ENCODE data around the gene HOXD4.

Gene HOXD4

DNA sequence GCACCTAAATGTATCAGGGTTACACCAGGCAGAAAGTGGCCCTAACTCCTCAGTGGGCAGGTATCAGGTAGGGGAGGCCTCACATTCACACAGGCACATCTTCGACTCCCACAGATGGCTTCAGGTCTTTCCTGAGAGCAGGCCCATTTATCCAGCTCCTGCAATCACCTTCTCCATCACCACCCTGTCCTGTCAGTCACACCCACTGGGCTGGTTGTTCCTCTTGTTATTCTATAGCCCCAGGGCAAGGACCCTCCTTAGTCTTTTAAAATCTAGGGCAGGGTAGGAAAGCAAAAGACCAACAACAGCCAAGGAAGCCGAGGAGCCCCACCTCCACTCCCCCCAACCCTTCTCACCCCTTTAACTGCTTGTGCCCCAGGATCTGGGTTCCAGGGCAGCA lies 9.1 kb upstream of the HOXD4 start:
- no peak for DNase-seq

DNA sequence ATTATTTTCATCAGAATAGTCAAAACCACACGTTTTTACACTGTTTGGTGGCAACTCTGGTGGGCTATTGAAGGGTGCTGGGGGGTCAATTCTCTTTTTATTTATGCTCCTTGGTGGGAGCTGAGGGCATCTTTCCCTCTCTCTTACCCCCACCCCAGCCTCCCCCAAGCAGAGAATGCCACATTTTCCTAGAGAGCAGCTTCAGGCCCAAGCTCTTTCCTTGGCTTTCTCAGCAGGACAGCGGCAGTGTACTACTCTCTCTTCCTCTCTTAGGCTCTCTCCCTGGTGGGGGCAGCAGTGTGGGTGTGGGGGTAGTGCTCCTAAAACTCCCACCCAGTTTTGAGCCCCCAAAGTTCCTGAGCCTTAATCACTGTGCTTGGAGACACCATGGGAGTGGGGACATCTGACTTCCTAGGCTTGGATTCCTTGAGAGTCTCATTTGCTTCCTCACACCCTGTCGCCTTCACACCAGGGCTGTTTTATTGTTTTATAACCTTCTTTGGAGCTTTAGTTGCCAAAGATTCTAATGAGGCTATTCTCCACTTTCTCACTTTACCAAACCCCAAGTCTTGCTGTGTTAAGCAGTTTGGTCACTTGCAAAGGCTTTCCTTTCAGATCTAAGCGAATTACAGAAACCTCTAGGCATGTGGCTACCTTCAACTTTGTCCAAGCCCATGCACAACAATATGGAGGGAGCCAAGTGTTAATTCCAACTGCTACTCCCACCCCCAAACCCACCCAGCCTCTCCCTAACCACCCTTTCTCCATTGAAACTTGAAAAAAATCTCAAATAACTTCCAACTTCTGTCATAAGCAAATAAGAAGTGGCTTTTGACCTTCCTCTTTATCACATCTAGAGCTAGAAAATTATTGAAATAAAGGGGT lies 6.0 kb upstream of the HOXD4 start:
- no peak for DNase-seq

DNA sequence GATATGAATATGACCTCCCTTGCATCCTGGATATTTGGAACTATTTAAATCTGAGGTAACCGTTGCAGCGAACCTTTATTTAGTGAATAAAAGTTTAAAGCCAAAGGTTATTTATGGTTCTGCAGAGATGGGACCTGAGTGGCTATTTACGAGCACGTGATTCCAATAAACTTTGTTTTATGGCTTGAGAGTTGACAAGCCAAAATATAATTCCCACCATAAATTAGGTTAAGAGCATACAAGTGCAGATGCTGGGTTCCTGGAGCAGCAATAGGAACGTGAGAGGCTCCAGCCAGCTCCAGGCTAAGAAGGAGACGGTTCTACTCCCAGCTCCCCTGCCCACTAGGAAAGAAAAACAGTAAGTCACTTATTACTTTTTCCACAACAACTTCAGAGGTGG lies 5.2 kb upstream of the HOXD4 start:
- no peak for DNase-seq

DNA sequence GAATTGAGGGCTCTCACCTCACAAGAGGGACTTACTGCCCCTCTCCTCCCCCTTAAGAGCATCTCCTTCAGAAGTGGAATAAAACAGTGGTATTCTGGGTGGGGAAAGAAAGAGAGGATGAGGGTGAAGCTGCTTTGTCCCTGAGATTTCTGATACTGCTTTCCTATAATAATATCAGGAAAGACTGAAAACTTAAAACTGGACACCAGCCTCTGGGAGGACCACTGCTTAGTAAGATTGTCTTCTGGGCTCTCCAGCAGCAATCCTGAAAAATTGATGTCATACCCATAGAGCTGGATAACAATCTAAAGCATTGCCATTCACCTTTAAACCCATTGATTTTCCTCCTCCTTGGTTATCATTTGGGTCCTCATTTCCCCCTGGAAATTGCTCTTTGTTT lies 4.7 kb upstream of the HOXD4 start:
- no peak for DNase-seq

DNA sequence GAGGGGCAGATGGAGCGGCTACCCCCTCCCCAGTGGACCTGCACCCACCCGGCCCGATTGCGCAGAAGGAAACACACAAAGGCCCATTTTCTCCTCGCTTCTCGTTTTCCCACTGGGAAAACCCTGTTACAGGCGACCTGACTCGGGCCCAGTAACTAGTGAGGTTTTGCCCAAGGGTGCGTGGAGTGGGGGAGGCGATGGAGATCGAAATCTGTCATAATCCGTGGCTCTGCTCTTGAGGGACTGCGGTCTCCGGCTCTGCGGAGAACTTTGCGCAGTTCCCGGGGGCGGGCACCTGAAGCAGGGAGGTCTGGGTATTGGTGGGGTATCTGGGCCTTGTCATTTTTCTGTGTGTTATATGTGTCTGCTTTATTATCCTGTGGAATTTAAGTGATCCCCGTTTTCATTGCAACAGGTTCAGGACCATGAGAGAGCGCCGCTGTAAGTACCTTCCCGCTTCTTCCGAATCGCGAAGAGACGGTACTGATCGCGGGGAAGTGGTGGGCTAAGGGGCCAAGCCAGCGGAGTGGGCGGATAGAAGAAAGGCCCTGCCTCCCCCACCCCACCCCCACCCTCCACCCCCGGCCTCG lies 4.0 kb upstream of the HOXD4 start:
- DNase-seq = no peak

DNA sequence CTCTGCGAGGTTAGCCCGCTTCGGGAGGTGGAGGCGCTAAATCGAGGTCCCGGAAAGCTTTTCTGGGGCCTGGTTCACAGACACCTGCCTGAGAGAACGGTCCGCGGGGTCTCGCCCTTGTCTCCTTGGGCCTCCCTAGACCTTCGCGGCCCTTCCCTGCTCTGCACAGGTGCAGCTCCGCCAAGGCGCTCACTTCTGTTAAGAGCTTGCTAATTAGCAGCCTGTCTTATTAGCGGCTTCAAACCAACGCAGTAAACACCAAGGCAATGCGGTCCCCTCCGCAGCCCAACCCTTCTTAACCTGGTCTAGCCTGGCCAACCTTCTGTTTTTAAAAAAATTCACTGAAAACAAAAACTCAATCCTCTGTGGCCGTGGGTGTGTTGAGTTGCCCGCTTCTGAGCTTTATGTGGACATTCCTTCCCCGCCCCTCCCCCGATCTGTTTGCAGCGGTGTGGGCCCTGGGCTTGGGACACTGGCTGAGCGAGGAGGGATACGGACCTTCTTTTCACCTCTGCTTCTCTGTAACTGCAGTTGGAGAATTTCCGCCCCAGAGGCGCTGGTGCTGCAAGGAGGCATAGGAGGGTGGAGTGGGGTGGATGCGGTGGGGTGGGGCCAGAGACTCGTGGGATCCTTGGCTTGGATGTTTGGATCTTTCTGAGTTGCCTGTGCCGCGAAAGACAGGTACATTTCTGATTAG lies 3.4 kb upstream of the HOXD4 start:
- DNase-seq = no peak

DNA sequence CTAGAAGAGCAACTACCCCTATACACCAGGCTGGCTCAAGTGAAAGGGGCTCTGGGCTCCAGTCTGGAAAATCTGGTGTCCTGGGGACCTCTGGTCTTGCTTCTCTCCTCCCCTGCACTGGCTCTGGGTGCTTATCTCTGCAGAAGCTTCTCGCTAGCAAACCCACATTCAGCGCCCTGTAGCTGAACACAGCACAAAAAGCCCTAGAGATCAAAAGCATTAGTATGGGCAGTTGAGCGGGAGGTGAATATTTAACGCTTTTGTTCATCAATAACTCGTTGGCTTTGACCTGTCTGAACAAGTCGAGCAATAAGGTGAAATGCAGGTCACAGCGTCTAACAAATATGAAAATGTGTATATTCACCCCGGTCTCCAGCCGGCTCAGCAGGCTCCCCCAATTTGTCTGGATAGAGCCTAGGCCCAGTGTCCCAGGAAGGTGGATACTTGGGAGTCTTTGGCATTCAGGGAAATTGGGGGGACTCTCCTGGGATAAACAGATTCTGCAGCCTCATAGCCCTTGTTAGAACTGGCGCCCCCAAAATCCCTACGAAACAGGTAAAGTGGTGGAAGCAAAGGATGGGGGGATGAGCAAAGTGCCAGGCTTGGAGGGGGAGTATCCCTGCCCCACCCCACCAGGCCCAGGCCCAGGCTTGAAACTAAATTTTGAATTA lies 2.5 kb upstream of the HOXD4 start:
- DNase-seq = no peak

DNA sequence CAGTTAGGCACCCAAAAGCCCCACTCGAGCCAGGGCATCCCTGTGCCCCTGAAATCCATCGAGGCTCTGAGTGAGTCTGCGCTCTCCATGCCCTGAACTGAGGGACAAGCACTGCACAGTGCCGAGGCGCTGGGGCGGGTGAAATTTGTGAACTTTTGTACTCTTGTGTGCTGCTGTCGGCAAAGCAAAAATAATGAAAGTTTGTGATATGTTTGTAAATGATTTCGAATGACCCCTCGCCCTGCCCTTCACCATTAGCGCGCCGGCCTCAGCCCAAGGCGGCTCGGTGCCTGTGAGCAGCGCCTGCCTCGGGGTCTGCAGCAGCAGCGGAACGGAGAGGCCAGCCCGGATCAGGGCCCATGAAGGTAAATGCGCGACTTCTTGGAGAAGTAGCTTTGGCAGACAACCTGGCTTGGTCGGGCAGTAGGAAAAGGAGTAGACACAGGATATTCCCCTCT lies 1.8 kb upstream of the HOXD4 start:
- DNase-seq = no peak

DNA sequence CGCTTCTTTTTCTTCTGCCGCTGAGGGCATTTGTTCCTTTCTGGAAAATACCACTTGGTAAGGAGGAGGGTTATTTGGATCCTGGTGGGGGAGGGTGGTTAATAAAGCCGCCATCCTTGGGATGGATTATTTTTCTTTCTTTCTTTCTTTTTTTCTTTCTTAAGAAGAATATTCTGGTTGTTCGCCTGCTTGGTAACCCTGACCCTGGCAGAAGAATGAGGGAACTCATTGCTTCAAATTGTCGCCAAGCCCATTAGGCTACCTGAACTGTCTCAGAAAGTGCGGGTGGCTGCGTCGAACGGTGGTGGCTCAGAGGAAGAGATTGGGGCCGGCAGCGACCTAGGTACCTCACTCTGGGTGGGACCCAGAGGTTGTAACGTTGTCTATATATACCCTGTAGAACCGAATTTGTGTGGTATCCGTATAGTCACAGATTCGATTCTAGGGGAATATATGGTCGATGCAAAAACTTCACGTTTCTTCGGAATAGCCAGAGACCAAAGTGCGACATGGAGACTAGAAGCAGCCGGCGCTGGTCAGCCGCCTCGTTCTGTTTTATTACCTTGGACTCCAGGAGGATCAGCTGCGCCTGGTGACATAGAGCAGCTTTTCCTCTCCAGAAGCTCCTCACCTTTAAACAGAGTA lies 1.3 kb upstream of the HOXD4 start:
- no peak for DNase-seq

DNA sequence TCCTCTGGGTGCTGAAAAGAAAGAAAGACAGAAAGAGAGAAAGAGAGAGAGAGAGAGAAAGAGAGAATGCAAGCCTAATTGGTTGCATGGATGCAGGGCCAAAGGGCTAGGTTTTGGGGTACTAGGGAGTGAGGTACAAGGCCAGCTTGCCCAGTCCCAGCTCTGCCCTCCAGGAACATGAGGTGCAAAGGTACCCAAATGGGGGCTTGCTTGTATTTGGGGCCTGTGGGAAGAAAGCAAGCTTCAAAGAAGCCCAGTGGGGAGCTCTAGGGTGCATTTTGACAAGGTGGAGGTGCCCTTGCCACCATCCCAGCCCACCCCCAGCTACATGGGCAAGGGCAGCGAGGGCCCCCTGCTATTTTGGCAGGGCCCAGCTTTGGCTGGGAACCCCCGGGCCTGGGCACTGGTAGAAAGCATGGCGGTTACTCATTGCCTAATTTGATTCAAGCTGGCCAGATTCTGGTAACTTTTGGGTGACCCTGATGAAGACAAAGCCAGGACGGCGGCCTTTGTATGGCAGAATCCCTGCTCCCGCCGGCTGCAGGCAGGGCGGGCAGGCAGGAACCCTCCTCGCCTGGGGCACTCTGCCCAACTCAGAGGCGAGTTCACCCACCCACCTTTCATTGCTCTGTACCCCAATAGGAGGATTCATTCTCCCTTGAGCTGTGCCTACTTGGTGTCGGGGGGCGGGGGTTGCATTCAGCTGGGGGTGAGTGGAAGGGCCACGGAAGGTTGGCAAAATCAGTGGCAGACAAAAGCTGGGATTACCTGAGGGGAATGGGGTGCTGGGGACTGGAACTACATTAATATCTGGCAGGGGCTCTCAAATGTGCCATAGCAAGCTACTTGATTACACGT lies 537 bp upstream of the HOXD4 start:
- no peak for DNase-seq

DNA sequence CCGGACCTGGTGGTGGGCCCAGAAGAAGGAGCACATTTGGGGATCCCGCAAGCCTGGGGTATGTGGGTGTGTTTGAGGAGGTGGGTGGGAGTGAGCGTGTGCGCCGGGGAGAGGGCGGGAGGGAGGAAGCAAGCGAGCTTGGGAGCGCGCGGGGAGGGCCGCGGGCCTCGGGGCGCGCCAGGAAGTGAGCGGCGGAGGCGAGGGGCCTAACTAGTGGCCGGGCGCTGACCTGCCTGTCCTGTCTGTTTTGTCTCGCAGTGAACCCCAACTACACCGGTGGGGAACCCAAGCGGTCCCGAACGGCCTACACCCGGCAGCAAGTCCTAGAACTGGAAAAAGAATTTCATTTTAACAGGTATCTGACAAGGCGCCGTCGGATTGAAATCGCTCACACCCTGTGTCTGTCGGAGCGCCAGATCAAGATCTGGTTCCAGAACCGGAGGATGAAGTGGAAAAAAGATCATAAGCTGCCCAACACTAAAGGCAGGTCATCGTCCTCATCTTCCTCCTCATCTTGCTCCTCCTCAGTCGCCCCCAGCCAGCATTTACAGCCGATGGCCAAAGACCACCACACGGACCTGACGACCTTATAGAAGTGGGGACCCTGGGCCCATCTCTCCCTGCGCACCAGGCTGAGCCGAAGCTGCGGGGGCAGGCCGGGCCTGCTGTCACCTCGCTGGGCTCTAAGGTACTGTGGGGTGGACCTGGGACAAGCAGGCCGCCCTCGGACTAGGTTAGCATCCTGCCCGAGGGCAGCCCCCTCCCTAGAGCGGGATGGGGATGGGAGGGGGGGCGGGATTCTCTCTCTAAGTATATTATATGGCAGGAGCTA lies 1.2 kb downstream of the HOXD4 start:
- DNase-seq = no peak

DNA sequence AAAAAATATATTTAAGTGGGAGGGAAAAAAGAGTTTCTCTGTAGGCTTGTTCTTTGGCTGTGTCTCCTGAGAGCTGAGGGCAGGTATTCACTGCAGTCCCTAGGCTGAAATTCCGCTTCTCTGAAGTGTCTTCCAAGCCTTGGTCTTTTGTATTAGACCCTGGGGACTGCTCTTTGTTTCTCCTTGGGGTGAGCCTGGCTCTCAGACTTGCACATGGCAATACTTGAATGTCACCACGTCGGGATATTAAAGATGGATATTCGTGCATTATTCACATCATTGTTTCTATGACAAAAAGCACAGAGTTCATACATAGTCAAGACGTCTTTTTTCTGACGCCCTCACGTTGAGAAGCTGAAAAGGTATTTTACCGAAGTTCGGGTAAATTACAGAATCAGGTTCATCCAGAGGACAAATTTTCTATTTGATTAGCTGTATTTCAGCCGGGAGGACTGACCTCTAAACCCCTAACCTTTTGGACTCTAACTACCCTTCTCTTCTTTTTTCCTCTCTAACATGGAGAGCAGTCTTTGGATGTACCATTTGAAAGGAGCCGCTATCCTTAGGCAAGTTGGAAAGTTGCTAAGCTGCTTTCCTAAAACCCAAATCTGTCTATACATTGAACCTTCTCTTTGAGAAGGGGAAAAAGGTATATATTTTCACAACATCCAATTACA lies 3.4 kb downstream of the HOXD4 start:
- no peak for DNase-seq

DNA sequence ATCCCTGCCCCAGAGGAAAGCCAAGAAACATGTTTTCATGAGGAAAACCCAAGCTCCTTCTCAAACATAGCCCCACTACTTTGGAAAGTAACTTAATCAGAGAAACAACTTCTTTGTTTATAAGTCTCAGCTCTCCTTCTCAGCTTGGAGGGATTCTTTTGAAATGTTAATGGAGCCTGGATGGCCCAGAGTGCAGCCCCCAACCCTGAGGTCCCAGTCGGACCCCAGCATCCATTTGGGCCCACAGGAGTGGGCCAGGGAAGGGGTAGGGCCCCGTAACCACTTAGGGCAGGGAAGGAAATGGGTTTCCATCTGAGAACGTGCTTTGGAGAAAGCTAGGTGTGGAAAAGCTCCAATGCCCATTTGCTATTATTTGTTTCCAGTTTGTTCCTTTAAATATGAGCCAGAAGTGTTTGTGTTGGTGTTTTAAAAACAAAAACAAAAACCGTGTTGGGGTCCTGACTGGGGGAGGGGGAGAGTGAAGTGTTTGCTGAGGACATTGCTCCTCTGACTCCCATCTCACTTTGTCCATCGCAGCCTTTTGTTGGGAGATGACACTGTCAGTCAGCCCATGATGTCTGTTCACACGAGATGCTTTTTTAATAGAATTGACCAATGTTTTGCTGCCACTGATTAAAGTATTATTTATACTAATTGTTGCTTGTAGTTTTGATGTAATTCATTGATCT lies 4.2 kb downstream of the HOXD4 start:
- DNase-seq = no peak

DNA sequence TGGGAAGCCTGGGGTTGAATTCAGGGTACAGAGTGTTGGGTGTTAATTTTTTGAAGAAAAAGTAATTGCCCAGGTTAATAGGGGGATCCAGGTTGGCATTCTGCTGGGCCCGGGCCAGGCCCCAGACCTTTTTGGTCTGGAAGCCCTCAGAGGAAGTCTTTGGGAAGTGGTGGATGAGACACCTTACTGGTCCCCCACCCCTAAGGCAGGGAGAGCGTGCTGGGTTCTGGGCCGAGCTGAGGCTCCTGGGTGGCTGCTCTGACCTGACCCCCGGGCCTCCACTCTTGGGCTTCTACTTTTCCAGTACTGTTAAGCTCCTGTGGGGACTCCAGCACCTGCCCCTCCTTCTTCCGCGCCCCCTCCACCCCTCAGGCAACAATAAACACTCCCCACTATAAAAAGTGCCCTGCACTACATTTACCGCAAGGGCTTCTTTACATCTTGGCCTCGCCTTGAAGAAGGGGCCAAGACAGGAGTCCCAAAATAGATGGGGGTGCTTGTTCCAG lies 5.0 kb downstream of the HOXD4 start:
- no peak for DNase-seq

DNA sequence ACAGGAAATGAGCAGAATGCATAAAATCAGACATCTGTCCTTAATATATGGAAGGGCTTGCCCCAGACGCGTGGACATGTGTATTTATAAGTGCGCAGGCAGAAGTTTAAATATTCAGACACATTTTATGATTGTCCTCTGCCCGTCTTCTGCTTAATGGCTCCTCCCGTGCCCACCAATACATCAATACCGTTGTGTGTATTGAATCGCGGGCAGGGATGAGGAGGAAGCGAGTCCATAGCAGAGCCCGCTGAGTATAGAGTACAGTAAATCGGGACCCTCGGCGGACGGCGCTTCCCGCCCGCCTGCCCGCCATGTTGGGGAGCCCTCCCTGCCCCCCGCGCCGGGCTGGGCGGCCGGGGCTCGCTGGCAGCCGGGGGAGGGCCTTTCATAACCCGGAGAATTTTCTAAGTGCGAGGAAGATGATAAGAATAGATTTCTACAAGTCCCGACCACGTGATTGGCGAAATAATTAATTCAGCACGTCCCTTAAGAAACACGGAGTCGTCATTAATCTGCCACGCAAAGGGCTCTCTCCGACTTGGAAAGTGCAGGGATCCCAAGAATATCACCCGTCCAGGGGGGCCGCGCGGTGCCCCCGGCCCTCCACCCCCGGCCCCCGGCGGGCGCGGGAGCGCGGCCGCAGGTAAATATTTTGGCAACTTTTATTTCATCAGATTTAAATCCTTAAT lies 5.6 kb downstream of the HOXD4 start, which contains the start of gene HOXD3:
Gene HOXD3 (plus strand): TSS at position 501 of the 692 bp plus-strand sequence. CDS start 11,808 bp downstream, outside the sequence.
- DNase-seq = no peak

DNA sequence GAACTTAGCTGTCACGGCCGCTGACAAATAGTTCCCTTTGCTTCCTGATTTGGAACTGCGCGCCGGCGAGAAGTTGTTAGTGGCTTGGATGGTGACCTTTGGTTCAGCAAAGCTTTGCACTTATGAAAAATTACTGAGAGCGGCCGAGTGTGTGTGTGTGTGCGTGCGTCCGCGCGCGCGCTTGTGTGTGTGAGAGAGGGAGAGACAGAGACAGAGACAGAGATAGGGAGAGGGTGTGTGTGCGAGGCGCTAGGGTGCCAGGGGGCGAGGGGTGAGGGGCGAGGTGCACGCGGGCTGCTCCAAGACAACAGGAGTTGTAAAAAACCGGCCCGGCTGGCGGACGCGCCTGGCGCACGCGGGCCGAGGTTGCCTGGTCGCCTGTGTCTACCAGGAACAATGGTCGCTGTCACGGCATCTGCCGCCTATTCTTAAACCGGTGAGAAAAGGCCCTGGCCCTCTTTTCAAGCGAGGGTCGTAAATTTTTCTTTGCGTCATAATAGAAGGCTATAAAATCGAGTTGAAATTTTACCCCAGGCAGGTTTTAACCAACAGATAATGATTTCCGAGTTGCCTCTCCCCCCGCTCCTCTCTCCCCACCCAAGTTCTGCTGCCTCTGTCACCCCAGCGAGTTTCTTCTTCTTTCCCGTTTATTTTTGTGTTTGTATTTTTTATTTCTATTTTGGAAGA lies 6.3 kb downstream of the HOXD4 start:
- DNase-seq = no peak

DNA sequence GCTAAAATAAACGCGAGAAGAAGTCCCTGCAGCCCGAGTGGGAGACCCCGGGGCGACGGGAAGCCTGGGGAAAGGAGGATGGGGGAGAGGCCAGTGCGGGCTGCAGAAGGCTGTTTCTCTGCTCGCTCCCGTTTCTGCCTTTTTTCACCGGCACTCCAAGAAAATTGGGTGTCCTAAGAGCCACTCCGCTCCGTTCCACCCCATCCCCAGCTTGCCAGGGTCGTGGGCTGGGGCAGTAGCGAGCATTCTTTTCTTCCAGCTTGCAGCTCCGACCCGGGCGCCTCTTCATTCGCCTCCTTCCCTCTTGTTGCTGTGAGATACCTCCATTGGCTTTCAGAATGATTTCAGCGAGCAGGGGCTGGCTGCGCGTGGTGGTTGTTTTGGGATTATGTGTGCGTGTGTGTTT lies 6.8 kb downstream of the HOXD4 start:
- DNase-seq = no peak
